22Rv1 (cell line): ENCODE measurements around the gene ICE2.

ENCODE experiments used
- H3K27ac ChIP-seq: fragments of 450-650 bp; 2 replicates; pipeline ENCODE4 v1.5.1; 2017
- ZFX ChIP-seq: fragments of 450-650 bp; IDR thresholded peaks from 2 replicates; pipeline ENCODE4 v1.6.1; 2017; ENCODE audit warnings: antibody characterized with exemption, borderline replicate concordance
- TF ChIP-seq, protein P1 (sequence below): fragments of 450-650 bp; IDR thresholded peaks from 2 replicates; pipeline ENCODE4 v1.5.1; 2017; ENCODE audit warnings: mild to moderate bottlenecking

Gene ICE2

DNA sequence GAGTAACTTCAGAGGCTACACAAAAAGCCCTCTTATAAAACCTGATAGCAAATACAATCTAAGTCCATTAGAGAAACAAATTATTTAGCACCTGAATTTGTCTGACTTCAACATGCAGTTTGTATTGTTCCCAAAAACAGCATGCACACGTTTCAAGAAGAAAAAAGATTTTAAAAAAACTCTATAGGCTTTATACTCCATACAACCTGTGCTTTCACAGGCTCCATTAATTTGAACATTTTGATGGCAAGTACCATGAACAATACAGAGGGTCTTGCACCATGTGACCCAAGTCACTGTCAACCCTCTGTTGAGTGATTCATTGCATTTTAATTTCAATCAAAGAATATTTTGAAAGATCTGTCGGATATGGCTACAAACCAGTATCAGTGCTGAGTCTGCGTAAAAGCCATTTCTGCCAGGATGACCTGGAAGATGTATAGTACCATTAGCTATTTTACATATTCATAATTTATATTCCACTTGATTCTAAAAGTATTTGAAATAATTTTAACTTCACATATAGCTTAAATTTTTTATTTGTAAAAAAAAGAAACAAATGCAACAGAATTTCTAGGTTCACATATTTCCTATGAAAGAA is 94.3 kb downstream of the ICE2 start:
- no peak overlapping the region for H3K27ac ChIP-seq
- TF ChIP-seq ZFX = no peak
- TF ChIP-seq, protein P1, sequence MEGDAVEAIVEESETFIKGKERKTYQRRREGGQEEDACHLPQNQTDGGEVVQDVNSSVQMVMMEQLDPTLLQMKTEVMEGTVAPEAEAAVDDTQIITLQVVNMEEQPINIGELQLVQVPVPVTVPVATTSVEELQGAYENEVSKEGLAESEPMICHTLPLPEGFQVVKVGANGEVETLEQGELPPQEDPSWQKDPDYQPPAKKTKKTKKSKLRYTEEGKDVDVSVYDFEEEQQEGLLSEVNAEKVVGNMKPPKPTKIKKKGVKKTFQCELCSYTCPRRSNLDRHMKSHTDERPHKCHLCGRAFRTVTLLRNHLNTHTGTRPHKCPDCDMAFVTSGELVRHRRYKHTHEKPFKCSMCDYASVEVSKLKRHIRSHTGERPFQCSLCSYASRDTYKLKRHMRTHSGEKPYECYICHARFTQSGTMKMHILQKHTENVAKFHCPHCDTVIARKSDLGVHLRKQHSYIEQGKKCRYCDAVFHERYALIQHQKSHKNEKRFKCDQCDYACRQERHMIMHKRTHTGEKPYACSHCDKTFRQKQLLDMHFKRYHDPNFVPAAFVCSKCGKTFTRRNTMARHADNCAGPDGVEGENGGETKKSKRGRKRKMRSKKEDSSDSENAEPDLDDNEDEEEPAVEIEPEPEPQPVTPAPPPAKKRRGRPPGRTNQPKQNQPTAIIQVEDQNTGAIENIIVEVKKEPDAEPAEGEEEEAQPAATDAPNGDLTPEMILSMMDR = no peak

- no peak overlapping the region for H3K27ac ChIP-seq
- no peak for TF ChIP-seq ZFX
- TF ChIP-seq, protein P1 = no peak
Measured at GRCh38 chr15:60384053-60384452, 94.9 kb downstream of the ICE2 start.

- no peak for TF ChIP-seq ZFX
- TF ChIP-seq, protein P1 = no peak
- no peak overlapping the region for H3K27ac ChIP-seq
Measured at GRCh38 chr15:60382773-60383674, 95.9 kb downstream of the ICE2 start.

DNA sequence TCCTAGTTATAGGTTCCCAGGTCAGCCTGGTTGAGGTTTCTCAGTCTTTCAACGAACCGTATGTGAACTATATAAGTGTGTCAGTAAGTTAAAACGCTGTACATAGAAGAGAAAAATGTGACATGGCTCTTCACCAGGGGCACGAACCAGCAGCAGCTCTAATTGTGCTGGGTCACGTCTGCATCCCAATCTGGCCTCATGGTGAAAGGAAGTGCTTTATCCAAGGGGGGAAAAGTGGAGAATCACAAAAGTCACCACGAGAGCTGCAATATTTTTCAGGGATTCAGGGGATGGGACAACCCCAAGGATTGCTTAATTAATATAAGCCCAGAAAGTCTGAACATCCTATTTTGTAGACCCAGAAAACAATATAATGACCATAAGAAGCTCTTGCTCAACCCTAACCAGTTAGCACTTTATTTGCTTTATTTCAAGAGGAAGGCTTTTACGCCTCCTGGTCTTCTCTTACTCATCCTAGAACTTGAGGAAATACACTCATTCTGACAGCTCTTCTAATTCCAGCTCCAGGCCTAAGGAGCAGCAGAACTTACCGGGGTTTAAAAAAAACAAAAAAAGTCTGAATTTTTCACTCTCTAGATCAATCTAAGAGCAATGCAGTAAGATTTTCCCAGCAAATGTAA is 97.7 kb downstream of the ICE2 start:
- no peak overlapping the region for H3K27ac ChIP-seq
- TF ChIP-seq, protein P1 = no peak
- TF ChIP-seq ZFX = no peak

DNA sequence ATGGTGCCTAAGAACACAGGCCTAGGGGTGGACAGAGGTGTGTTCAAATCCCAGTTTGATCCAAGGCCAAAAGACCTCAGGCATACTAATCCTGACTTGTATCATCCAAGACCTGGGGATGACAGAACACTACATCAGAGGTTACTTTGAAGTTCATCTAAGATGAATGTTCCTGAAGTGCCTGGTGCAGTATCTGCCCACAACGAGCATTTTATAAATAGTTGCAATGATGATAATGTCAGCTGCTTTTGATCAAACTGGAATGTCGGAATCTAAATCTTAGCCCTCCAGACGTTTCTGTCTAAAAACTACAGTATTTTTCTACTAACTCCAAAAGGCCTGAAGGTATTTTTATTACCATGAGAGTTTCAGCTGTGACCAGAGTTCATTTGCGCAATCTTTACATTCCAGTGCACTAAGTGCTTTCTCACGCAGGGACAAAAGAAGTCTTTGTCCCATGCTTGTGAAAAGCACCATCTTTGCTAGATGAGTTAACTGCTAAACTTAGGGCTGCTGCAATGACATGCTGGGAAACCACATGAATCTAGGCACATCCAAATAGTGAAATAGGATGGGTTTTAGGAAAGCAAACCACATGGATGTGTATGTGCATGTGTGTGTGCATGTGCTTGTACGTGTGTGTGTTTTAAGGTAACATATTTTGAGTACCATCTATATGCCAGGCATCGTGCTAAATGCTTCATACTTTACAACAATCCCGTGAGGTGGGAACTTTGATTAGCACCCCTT is 99.2 kb downstream of the ICE2 start:
- TF ChIP-seq ZFX = no peak
- TF ChIP-seq, protein P1 = no peak
- no peak overlapping the region for H3K27ac ChIP-seq

DNA sequence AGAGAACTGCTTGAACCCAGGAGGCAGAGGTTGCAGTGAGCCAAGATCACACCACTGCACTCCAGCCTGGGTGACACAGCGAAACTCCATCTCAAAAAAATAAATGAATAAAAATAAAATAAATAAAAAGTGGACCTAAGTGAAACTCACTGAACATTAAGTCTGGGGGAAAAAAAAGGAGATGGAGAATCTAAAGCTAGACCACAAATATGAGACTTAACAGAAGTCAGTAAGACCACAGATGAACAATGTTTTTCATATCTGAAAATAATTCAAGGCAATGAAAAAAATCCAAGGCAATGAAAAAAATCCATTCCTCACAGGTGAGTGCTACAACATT is 99.8 kb downstream of the ICE2 start:
- TF ChIP-seq, protein P1 = no peak
- no peak for TF ChIP-seq ZFX

More for the DNA sequence above, 99.8 kb downstream of the ICE2 start:
- no peak overlapping the region for H3K27ac ChIP-seq
